ENCODE measurements around the gene SSNA1.

SSNA1 gene

GRCh38 chr9:137170486-137171148, 17.9 kb upstream of the SSNA1 start:
- Histone ChIP-seq H3K14ac (ENCODE audit: low read length) (peak overlapping the region; percentile 56), H3K27ac (replicated peaks; ENCODE audit: low read length) (no peak overlapping the region), H2BK120ac (ENCODE audit: low read depth, low read length) (no peak overlapping the region), H2BK5ac (ENCODE audit: low read length) (no peak overlapping the region), H2AFZ (ENCODE audit: low read length) (no peak overlapping the region), H2AK5ac (ENCODE audit: low read depth, low read length) (peak overlapping the region; percentile 88), H2BK12ac (ENCODE audit: low read length) (no peak overlapping the region), H3K9ac (ENCODE audit: low read depth, low read length, poor library complexity) (peak overlapping the region; percentile 60), H3K4me2 (ENCODE audit: insufficient read depth, low read length, poor library complexity, severe bottlenecking) (no peak overlapping the region), H3K4me3 (ENCODE audit: low read length in 2 of 2) (no peak overlapping the region), H3K27me3 (ENCODE audit: control insufficient read depth in 3 of 3, insufficient read depth in 3 of 3, low read depth in 1 of 3, low read length in 3 of 3) (peaks cover 22 to 77% (median 67%) of the 10 kb centered on the region in 3 experiments), H3K4me1 (ENCODE audit: control insufficient read depth in 2 of 2, insufficient read depth in 1 of 2, low read depth in 1 of 2, low read length in 2 of 2) (peaks cover 12 to 22% of the 10 kb centered on the region in 2 donors), H4K8ac (ENCODE audit: low read depth, low read length) (no peak overlapping the region), H3K36me3 (replicated peaks in 1 of 2; ENCODE audit: control insufficient read depth in 2 of 2, insufficient read depth in 2 of 2, low read length in 2 of 2) (no peaks in the 10 kb centered on the region), H3K23ac (ENCODE audit: low read depth, low read length, poor library complexity) (peak overlapping the region; percentile 43), H3K18ac (ENCODE audit: low read length) (peak overlapping the region; percentile 48), H3K4ac (ENCODE audit: low read length) (no peak overlapping the region), H3K79me1 (ENCODE audit: low read depth, low read length) (peaks cover 4% of the 10 kb centered on the region), H4K91ac (ENCODE audit: low read depth, low read length, poor library complexity) (no peak overlapping the region), H3K9me3 (replicated peaks in 1 of 2; ENCODE audit: control insufficient read depth in 2 of 2, insufficient read depth in 1 of 2, low read depth in 1 of 2, low read length in 2 of 2) (peaks cover 0 to 2% of the 10 kb centered on the region in 2 donors), H2BK15ac (ENCODE audit: low read length) (no peak overlapping the region)
- DNase-seq (ENCODE audit: low spot score), result no peak
- WGBS, 2 donors (ENCODE audit: extremely low coverage in 2 of 2, insufficient read length in 2 of 2, insufficient replicate concordance in 1 of 2), result no CpG with 5 or more reads among the region's 14 CpGs

- DNase-seq (ENCODE audit: low spot score), result no peak
- Histone ChIP-seq H2AK5ac (ENCODE audit: low read depth, low read length) (peak overlapping the region; percentile 68), H2BK15ac (ENCODE audit: low read length) (peak overlapping the region; percentile 89), H3K4me1 (ENCODE audit: control insufficient read depth in 2 of 2, insufficient read depth in 1 of 2, low read depth in 1 of 2, low read length in 2 of 2) (peaks cover 12 to 22% of the 10 kb centered on the region in 2 donors), H3K4me2 (ENCODE audit: insufficient read depth, low read length, poor library complexity, severe bottlenecking) (no peak overlapping the region), H3K27ac (replicated peaks; ENCODE audit: low read length) (no peak overlapping the region), H3K36me3 (replicated peaks in 1 of 2; ENCODE audit: control insufficient read depth in 2 of 2, insufficient read depth in 2 of 2, low read length in 2 of 2) (no peaks in the 10 kb centered on the region), H2BK120ac (ENCODE audit: low read depth, low read length) (no peak overlapping the region), H3K18ac (ENCODE audit: low read length) (no peak overlapping the region), H3K14ac (ENCODE audit: low read length) (peak overlapping the region; percentile 21), H2AFZ (ENCODE audit: low read length) (no peak overlapping the region), H3K9ac (ENCODE audit: low read depth, low read length, poor library complexity) (peak overlapping the region; percentile 21), H3K9me3 (replicated peaks in 1 of 2; ENCODE audit: control insufficient read depth in 2 of 2, insufficient read depth in 1 of 2, low read depth in 1 of 2, low read length in 2 of 2) (peaks cover 0 to 2% of the 10 kb centered on the region in 2 donors), H4K91ac (ENCODE audit: low read depth, low read length, poor library complexity) (no peak overlapping the region), H3K23ac (ENCODE audit: low read depth, low read length, poor library complexity) (no peak overlapping the region), H3K27me3 (ENCODE audit: control insufficient read depth in 3 of 3, insufficient read depth in 3 of 3, low read depth in 1 of 3, low read length in 3 of 3) (peaks cover 21 to 70% (median 62%) of the 10 kb centered on the region in 3 experiments), H2BK5ac (ENCODE audit: low read length) (no peak overlapping the region), H4K8ac (ENCODE audit: low read depth, low read length) (peak overlapping the region; percentile 17), H3K79me1 (ENCODE audit: low read depth, low read length) (peaks cover 4% of the 10 kb centered on the region), H3K4ac (ENCODE audit: low read length) (no peak overlapping the region), H3K4me3 (ENCODE audit: low read length in 2 of 2) (no peak overlapping the region), H2BK12ac (ENCODE audit: low read length) (peak overlapping the region; percentile 30)
- WGBS, 2 donors (ENCODE audit: extremely low coverage in 2 of 2, insufficient read length in 2 of 2, insufficient replicate concordance in 1 of 2), result no CpG with 5 or more reads among the region's 22 CpGs
These were observed 17.2 kb upstream of the SSNA1 start for GRCh38 chr9:137171149-137171900.

DNA sequence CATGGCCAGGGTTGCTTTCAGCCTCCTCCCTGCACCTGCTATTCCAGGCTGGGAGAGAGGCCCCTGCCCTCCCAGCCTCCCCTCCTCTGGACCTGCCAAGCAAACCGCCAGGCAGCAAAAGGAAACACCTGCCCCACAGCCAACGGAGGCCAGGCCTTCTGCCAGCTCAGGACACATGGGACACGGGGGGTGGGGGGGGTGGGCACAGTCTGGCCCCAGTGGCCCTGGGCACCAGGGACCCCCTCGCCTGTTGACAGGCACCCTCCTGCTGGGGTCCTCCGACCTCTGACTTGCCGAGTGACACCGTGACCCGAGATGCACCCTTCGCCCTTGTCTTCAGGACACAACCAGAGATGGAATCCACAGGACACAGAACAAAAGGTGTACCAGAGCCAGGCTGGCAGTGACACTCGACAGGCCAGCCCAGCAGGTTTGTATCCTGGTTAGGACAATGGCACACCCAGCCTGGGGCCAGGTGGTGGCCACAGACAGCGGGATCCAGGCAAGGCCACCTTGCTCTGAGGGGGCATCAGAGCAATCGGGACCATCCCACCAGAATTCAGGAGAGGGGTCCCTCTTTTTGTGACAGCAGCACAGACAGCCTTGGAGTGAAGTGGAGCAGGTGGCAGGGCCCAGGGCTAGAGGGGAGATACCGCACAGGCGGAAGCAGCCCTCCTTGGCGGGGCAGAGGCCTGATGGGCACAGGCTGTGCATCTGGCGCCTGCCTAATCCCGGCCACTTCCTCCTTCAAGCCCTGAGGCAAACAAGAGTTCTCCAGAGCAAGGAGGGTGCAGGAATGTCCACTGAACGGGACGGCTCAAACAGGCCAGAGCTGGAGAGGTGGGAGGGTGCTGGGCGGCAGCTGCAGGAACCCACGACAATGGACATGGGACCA, 15.3 kb upstream of the SSNA1 start:
- Histone ChIP-seq H3K4me3 (ENCODE audit: low read length in 2 of 2) (no peak overlapping the region), H3K36me3 (replicated peaks in 1 of 2; ENCODE audit: control insufficient read depth in 2 of 2, insufficient read depth in 2 of 2, low read length in 2 of 2) (peaks cover 3 to 7% of the 10 kb centered on the region in 2 donors), H3K9me3 (replicated peaks in 1 of 2; ENCODE audit: control insufficient read depth in 2 of 2, insufficient read depth in 1 of 2, low read depth in 1 of 2, low read length in 2 of 2) (peaks cover 0 to 2% of the 10 kb centered on the region in 2 donors), H3K14ac (ENCODE audit: low read length) (peak overlapping the region; percentile 71), H3K9ac (ENCODE audit: low read depth, low read length, poor library complexity) (no peak overlapping the region), H4K8ac (ENCODE audit: low read depth, low read length) (no peak overlapping the region), H2AFZ (ENCODE audit: low read length) (no peak overlapping the region), H2BK5ac (ENCODE audit: low read length) (no peak overlapping the region), H2AK5ac (ENCODE audit: low read depth, low read length) (peak overlapping the region; percentile 75), H3K18ac (ENCODE audit: low read length) (no peak overlapping the region), H2BK15ac (ENCODE audit: low read length) (no peak overlapping the region), H3K27ac (replicated peaks; ENCODE audit: low read length) (no peak overlapping the region), H3K23ac (ENCODE audit: low read depth, low read length, poor library complexity) (peak overlapping the region; percentile 76), H3K4ac (ENCODE audit: low read length) (peak overlapping the region; percentile 5), H3K27me3 (ENCODE audit: control insufficient read depth in 3 of 3, insufficient read depth in 3 of 3, low read depth in 1 of 3, low read length in 3 of 3) (peaks cover 11 to 52% (median 43%) of the 10 kb centered on the region in 3 experiments), H2BK120ac (ENCODE audit: low read depth, low read length) (no peak overlapping the region), H3K4me1 (ENCODE audit: control insufficient read depth in 2 of 2, insufficient read depth in 1 of 2, low read depth in 1 of 2, low read length in 2 of 2) (peaks cover 8 to 12% of the 10 kb centered on the region in 2 donors), H3K4me2 (ENCODE audit: insufficient read depth, low read length, poor library complexity, severe bottlenecking) (no peak overlapping the region), H3K79me1 (ENCODE audit: low read depth, low read length) (peaks cover 2% of the 10 kb centered on the region), H2BK12ac (ENCODE audit: low read length) (no peak overlapping the region), H4K91ac (ENCODE audit: low read depth, low read length, poor library complexity) (no peak overlapping the region)
- WGBS, 2 donors (ENCODE audit: extremely low coverage in 2 of 2, insufficient read length in 2 of 2, insufficient replicate concordance in 1 of 2), result no CpG with 5 or more reads among the region's 21 CpGs
- no peak for DNase-seq (ENCODE audit: low spot score)
